ENCODE data around the gene ARHGAP26. TPM values are rescaled to one million over a fixed set of nuclear protein-coding genes. Genes with fewer than 3 reads are reported as not detected.

ARHGAP26 gene
- total and polyA plus RNA-seq, 4 donors, result 1.8 to 16.7 (median 4.1) TPM

GRCh38 chr5:142929587-142929986 lies 159.4 kb downstream of the ARHGAP26 start:
- 68% methylated on average over 2 of the region's 2 CpGs for WGBS
- no peak for DNase-seq (ENCODE audit: low spot score)
- H3K27ac ChIP-seq (ENCODE audit: low read depth in 1 of 2, low read length in 2 of 2), result no peak overlapping the region
- no peaks in the 10 kb centered on the region for H3K4me1 ChIP-seq (ENCODE audit: control insufficient read depth in 4 of 4, insufficient read depth in 4 of 4, low read length in 3 of 4)
- H3K9ac ChIP-seq (ENCODE audit: low read depth in 1 of 2, low read length in 2 of 2), result no peak overlapping the region
- no peak overlapping the region for H3K4me3 ChIP-seq (ENCODE audit: low read depth in 1 of 3, low read length in 3 of 3)
- TF ChIP-seq YY1 (IDR thresholded peaks at IDR 0.05) (no peak), JUND (IDR thresholded peaks at IDR 0.05) (no peak), EGR1 (IDR thresholded peaks at IDR 0.05; ENCODE audit: low read depth in 2 of 2) (no peak), RXRA (IDR thresholded peaks at IDR 0.05) (no peak), HNF4G (IDR thresholded peaks at IDR 0.05) (no peak), SP1 (IDR thresholded peaks at IDR 0.05) (peak; percentile 16), CTCF (IDR thresholded peaks at IDR 0.05; ENCODE audit: low read depth, low read length, missing input control) (no peak), NR2F2 (IDR thresholded peaks at IDR 0.05) (peak; percentile 72), MAX (IDR thresholded peaks at IDR 0.05) (no peak), FOXA1 (IDR thresholded peaks at IDR 0.05) (no peak), TAF1 (conservative IDR thresholded peaks at IDR 0.05) (no peak), FOXA2 (IDR thresholded peaks at IDR 0.05) (no peak), HNF4A (conservative IDR thresholded peaks at IDR 0.05) (no peak), RAD21 (IDR thresholded peaks at IDR 0.05) (no peak)
- TF ChIP-seq, protein P1, sequence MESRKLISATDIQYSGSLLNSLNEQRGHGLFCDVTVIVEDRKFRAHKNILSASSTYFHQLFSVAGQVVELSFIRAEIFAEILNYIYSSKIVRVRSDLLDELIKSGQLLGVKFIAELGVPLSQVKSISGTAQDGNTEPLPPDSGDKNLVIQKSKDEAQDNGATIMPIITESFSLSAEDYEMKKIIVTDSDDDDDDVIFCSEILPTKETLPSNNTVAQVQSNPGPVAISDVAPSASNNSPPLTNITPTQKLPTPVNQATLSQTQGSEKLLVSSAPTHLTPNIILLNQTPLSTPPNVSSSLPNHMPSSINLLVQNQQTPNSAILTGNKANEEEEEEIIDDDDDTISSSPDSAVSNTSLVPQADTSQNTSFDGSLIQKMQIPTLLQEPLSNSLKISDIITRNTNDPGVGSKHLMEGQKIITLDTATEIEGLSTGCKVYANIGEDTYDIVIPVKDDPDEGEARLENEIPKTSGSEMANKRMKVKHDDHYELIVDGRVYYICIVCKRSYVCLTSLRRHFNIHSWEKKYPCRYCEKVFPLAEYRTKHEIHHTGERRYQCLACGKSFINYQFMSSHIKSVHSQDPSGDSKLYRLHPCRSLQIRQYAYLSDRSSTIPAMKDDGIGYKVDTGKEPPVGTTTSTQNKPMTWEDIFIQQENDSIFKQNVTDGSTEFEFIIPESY (IDR thresholded peaks at IDR 0.05), result no peak
- no peaks in the 10 kb centered on the region for H3K27me3 ChIP-seq (ENCODE audit: control insufficient read depth in 4 of 4, insufficient read depth in 4 of 4, low read length in 3 of 4)
- peaks cover 0 to 13% (median 4%) of the 10 kb centered on the region in 4 donors for H3K36me3 ChIP-seq (ENCODE audit: control insufficient read depth in 4 of 4, insufficient read depth in 3 of 4, low read depth in 1 of 4, low read length in 3 of 4)
- no peaks in the 10 kb centered on the region for H3K9me3 ChIP-seq (ENCODE audit: control insufficient read depth in 4 of 4, low read length in 3 of 4)

- WGBS, result 96% methylated on average over 7 of the region's 7 CpGs
- no peak for TF ChIP-seq EGR1 (IDR thresholded peaks at IDR 0.05; ENCODE audit: low read depth in 2 of 2)
- TF ChIP-seq TAF1 (conservative IDR thresholded peaks at IDR 0.05), result no peak
- TF ChIP-seq HNF4A (conservative IDR thresholded peaks at IDR 0.05), result no peak
- TF ChIP-seq RAD21 (IDR thresholded peaks at IDR 0.05), result no peak
- TF ChIP-seq JUND (IDR thresholded peaks at IDR 0.05), result no peak
- TF ChIP-seq ATF3 (IDR thresholded peaks at IDR 0.05), result no peak
- TF ChIP-seq SP1 (IDR thresholded peaks at IDR 0.05), result no peak
- TF ChIP-seq GABPA (IDR thresholded peaks at IDR 0.05 in 1 of 2, conservative IDR thresholded peaks at IDR 0.05 in 1 of 2), result no peak
- TF ChIP-seq FOXA1 (IDR thresholded peaks at IDR 0.05), result no peak
- no peak for TF ChIP-seq RXRA (IDR thresholded peaks at IDR 0.05)
These were observed 160.4 kb downstream of the ARHGAP26 start for GRCh38 chr5:142930395-142931110.

More at GRCh38 chr5:142930395-142931110, 160.4 kb downstream of the ARHGAP26 start:
- H3K9me3 ChIP-seq (ENCODE audit: control insufficient read depth in 4 of 4, low read length in 3 of 4), result no peaks in the 10 kb centered on the region
- no peak for DNase-seq (ENCODE audit: low spot score)
- H3K27me3 ChIP-seq (ENCODE audit: control insufficient read depth in 4 of 4, insufficient read depth in 4 of 4, low read length in 3 of 4), result no peaks in the 10 kb centered on the region
- H3K36me3 ChIP-seq (ENCODE audit: control insufficient read depth in 4 of 4, insufficient read depth in 3 of 4, low read depth in 1 of 4, low read length in 3 of 4), result peaks cover 0 to 13% (median 4%) of the 10 kb centered on the region in 4 donors
- no peak overlapping the region for H3K9ac ChIP-seq (ENCODE audit: low read depth in 1 of 2, low read length in 2 of 2)
- H3K4me1 ChIP-seq (ENCODE audit: control insufficient read depth in 4 of 4, insufficient read depth in 4 of 4, low read length in 3 of 4), result no peaks in the 10 kb centered on the region
- no peak overlapping the region for H3K27ac ChIP-seq (ENCODE audit: low read depth in 1 of 2, low read length in 2 of 2)
- H3K4me3 ChIP-seq (ENCODE audit: low read depth in 1 of 3, low read length in 3 of 3), result no peak overlapping the region

All from liver (tissue), 9 donors.